Stimulated activated CD8-positive, alpha-beta memory T cell treated with anti-CD3 and anti-CD28 coated beads, Interleukin-4, amount 100 ng/mL, for 4 hours (primary cell): ENCODE results near the gene LAPTM5.

ENCODE experiments used
- DNase-seq, 2 donors: peaks; one replicate each; pipeline ENCODE4 v3.0.0-alpha.2; 2020; ENCODE audit warnings: low read depth in 2 of 2, low spot score in 1 of 2

The LAPTM5 gene

DNA sequence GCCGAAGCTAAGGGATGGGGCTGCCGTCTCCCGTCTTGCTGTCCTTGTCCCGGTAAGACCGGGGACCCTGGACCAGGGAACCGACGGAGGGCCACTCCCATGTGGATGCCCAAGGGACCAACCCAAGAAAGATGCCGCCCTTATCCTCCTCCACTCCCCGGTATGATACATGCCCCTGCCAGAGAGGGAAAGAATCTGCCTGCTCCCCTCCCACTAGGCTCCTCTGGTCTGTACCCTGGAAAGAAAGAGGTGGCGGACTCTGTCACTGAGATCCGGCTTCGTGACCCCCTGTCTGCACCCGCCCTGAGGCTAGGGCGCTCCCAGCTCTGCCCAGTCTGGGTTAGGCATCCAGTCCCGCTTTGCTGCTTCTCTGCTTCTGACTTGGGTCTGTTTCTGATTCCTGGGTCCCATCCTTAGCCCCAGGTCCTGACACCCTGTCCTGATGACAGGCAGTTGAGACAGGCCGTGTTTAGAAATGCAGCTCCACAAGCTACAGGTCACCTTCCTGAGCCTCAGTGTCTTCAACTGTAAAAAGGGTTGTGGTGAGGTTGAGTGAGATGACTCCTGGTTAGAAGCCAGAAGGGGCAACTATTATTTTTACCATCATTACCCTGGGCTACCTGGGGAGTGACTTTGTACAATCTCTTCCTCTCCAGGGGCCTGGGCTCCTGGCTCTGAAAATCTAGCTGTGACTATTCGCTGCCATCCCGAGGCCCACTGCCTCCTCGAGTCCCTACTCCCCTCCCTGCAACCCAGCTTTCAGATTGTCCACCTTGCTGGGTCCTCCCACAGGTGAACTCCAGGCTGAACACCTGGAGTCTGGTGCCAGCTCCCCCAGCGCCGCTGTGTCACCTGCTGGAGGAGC, 37.9 kb downstream of the LAPTM5 start:
- no peak for DNase-seq

DNA sequence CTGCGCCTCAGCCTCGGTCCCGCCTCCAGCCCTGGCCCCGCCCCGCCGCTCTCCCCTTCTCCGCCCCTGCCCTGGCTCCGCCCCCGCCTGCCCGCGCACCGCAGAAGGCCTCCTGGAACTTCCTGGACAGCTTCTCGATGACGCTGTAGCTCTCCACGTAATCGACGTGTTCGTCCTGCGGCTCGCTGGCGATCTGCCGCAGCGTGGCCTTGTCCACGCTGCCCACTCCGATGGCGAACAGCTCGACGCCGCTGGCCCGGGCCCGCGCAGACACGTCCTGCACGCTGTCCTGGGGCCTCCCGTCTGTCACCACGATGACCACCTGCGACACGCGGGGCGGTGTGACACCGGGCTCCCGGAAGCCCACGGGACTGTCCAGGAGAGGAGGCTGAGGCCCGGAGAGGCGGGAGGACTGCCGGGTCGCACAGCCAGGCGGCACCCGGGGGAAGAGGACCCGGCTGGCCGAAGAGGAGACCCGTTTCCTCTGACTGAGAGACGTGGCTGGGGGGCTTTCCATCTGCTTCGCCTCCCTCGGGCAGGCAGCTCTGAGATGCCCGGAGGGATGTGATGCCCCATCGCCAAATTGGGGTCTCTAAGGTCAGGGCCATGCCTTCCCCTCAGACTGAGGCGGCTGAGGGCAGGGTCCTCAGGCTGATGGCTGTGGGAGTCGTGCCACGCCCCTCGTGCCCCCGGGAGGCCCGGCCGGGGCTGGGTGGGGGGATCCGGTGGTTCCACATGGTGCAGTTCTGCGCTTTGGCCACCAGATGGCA, 38.8 kb downstream of the LAPTM5 start:
- peak; percentile 71 for DNase-seq

DNA sequence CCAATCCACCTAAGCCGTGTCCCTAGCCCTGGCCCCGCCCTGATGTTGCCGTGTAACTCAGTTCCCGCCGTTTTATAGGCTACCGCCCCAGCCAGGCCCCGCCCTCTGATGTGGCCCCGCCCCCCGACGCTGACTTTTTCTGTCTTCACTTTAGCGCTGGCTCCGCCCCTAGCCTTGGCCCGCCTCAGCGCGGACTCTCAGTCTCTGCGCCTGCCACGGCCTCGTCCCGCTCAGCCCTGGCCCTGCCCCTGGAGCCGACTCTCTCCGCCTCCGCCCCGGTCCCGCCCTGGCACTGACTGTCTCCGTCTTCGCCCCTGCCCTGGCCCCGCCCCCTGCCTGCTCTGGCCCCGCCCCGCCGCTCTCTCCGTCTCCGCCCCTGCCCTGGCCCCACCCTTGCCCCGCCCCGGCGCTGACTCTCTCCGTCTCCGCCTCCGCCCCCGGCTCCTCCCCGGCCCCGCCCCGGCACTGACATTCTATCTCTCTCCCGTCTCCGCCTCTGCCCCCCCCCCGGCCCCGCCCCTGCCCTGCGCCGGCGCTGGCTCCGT, 39.4 kb downstream of the LAPTM5 start:
- peak; percentile 99 for DNase-seq

DNA sequence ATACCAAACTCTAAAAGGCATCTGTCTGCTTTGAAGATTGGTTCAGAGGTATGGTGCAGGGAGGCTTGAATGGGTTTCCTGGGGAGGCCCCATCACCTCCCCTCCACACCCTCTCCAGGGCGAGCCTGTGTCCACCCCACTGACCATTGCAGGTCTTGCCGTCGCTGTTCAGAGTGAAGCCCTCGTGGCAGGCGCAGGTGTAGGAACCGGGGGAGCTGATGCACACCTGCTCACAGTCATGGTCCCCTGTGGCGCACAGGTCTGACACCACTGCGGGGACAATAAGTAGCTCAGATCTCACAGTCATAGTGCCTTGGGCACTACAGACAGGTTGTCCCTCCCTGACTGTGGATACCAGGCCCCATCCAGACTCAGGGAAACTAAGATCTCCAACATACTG, 40.9 kb downstream of the LAPTM5 start:
- DNase-seq: no peak

DNA sequence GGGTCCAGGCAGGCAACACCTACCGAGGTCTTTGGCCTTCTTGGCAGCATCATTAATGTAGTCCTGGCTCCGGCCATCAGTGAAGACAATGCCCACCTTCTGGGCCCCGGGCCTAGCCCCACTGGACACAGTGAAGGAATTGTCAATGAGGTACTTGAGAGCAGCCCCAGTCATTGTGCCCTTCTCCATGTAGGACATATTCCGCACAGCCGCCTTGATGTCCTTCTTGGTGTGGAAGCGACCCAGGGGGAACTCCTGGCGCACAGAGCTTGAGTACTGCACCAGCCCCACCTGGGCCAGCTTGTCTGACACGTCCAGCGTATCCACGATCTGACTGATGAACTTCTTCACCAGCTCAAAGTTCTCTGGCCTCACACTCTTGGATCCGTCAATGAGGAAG, 41.7 kb downstream of the LAPTM5 start:
- DNase-seq: no peak

DNA sequence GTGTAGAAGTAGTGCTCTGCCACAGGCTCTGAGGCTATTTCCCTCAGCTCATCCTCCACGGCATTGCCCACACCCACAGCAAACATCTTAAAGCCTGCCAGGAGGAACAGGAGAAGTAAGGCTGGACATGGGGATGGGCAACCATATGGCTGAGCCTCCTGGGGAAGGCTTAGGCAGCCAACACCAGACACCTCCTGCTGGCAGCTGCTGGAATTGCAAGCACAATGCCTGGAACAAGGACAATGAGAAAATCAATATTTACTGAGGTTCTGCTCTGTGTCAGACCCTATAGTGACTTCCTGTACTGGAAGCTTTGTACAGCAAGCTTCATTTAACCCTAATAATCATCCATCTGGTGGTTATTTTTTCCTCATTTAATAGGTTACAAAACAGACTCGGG, 42.4 kb downstream of the LAPTM5 start:
- DNase-seq: no peak

DNA sequence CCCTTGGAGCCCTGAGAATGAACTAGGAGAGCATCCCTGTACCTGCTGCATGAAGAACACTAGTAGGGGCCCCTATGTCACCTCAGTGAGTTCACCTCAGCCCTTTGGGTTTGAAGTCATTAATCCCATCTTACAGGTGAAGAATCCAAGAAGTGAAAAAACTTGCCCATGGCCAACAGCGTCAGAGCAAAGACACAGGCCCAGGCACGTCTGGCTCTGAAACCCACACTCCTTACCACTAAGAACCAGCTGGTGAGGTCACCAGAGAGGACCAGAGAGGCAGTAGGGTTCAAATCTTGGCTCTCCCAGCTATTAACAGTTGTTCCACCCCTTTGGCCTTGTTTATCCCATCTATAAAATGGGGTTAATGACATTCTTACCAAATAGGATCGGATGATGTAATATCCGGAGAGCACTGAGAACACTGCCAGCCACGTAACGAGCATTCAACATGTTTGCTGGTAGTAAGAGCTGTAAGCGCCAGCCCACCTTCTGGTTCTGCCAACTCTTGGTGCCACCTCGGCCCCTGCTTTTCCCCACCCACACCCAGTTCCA, 43.0 kb downstream of the LAPTM5 start:
- no peak for DNase-seq

DNA sequence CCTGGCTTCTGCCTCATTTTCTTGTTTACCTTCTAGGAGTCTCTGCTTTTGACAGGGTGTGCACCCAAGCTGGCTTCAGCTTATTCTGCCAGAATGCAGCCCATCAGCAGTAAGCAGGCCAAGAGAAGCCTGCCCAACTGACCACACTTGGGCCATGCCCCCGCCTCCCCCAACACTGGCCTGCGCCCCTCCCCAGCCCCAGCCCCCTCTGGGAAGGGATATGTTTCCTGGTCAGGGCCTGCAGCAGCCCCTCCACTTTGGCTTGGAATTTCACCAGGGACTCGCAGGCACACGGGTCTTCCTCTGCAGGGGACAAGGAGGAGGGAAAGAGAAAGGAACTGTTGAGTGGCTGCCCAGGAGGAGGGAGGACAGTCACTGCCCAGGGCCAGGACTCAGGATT, 43.5 kb downstream of the LAPTM5 start:
- no peak for DNase-seq

DNA sequence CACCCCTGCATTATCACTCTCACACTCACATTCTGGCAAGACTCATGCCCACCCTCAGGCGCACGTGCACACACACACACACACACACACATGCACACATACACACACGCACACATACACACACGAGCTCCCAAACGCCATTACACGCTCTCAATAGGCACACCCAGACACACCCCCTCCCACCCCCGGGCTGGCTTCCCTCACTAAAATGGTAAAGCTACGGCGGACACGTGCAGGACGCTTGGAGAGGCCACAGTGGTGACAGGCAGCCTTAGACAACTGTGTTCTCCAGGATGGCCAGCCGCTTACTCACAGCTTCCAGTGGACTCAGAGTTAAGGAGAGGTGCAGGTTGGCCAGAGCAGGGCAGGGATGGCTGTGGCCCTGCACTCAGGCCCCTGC, 44.3 kb downstream of the LAPTM5 start:
- no peak for DNase-seq

DNA sequence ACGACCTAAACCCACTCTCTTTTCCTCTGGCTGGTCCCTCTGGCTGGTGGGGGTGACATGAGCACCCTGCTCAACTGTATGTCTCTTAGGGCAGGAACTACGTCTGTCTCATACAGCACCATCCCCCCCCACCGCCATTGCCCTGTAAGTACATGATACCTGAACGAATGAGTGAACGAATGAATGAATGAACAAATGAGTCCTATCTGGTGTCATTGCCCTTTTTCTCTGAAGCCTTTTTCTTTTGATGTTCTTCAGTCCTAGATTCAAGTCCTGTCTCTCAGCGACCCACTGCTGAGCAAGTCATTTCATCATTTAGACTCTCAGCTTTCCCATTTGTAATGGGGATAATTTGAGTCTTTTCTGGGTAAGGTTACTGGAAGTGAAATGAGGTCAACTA, 45.0 kb downstream of the LAPTM5 start:
- DNase-seq: no peak

DNA sequence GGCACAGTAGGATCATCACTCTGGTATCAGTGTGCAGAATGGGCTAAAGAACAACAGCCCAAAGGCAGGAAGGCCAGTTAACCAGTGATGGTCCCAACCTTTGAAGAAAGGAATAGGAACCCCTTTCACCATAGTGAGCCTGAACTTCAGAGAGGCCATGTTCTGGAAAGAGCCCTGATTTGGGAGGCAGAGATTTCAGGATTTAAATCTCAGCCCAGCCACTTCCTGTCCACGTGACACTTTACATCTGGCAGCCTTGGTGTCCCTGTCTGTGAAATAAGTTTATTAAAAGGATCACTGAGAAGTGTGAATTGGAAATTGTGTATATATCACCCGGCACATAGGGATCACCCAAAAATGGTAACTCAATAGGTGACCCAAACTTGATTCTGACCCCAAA, 47.2 kb downstream of the LAPTM5 start:
- DNase-seq: no peak

DNA sequence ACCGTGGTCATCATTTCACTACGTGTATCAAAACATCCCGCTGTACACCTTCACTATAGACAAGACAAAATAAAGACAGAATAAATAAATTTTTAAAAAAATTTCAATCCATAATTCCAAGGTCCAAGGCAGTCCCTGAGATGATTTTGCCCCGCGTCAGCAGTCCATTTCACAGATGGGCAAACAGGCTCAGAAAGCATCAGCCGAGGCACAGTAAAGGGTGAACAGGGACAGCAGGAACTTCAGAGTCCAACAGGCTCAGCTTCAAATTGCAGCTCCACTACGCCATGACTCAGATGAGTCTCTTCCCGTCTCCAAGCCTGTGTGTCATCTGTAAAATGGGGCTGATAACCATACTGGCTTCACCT, 49.2 kb downstream of the LAPTM5 start:
- no peak for DNase-seq

DNA sequence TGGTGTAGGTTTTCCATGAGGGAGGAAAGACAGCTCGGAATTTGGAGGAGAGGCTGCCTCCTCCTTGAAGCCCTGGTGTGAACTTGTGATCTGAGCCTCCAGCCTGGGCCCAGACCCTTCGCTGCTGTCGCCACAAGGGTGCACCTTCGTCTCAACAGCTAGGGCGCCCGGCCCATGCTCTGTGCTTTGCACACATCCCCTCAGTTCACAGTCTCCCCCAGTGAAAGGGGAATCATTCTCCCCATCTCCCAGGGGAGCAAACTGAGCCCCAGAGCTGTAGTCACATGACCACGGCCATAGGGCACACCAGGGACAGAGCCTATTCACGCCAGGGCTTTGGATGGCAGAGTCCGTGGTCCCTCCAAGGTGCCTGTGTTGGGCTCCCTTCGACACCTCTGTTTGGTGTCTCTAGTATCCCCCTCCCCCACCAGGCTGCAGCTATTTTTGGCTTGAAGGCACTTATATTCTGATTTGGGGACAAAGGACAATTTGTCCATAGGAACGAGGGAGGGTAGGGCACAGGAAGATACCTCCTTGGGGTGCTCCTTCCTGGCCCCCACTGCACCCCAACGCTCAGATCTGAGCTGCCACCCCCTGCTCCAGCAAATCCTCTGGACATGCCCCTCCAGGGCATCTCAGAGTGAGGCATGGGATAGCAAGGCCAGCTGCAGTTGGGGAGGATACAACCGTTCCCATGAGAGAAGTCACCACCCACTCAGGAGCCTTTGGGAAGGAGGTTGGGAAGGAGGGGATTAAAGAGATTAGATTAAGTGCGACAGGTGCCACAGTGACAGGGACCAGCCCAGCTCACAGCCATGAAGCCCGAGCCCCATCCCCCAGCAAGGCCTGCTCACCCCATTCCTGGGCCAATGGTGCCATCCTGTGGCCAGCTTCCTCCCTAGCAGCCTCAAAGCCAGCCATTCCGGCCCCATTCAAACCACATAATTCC, 49.9 kb downstream of the LAPTM5 start:
- DNase-seq: peak in 1 of 2 donors; percentile 23

DNA sequence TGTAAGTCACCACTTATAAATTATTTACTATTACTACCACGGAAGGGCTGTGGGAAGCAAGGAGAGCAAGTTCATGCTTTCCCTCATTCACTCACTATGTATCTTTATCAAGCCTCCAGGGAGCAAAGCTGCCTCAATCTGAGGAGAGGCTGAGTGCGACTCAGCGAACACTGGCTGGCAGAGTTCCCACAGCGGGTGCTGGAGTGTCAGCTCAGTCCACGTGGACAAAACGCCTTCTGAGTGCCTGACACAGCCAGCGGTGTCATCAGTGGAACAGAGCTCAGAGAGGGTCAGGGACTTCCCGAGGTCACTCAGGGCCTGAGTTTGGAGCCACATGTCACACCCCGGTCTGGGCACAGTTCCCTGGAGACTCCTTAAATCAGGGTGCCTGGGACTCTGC, 51.0 kb downstream of the LAPTM5 start:
- no peak for DNase-seq

DNA sequence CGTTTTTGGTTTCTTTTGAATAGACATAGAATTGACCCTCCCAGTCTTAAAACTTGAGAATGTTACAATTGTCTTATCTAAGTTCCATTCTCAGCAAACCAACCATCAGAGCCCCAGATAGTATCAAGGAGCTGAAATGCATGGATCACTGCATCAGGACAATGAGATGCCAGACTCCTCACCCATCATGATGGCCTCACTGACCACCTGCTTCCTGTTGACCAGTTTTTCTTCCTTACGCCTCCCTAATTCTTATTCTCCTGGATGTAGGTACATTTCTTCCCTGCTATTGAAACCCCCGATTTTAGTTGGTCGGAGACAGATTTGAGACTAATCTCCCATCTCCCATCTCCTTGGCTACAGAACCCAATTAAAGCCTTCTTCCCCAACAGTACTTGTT, 51.9 kb downstream of the LAPTM5 start:
- no peak for DNase-seq

DNA sequence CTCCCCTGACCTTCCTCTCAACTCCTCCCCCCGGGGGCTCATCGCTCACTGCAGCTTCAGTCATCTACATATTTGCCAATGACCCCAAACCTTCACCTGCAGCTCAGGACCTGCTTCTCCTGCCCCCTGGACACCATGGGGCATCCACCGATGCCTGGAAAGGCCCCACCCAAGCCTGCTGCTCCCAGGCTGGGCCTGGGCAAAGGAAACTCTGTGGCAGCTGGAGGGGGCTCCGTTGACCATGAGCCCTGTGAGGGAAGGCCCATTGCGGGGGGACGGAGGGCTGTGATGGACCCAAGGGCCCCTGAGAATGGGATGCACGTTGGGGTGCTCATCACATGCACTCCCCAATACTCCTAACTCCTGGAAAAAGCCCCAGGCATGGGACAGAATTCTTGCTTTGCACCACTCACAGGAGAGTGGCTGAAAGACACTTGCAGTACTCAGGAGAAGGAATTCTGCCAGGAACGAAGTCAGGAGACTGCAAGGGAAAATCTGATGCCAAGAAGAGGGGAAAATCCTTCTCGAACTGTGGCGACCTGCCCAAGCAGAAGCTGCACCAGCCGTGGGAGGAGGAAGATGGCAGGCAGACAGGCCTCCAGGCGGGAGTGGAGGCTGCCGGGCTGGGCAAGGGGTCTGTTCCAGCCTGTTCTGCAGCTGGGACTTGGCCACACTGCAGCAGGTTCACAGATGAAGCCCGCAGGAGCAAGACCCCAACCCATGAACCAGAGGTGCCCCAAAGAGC, 52.6 kb downstream of the LAPTM5 start:
- no peak for DNase-seq

DNA sequence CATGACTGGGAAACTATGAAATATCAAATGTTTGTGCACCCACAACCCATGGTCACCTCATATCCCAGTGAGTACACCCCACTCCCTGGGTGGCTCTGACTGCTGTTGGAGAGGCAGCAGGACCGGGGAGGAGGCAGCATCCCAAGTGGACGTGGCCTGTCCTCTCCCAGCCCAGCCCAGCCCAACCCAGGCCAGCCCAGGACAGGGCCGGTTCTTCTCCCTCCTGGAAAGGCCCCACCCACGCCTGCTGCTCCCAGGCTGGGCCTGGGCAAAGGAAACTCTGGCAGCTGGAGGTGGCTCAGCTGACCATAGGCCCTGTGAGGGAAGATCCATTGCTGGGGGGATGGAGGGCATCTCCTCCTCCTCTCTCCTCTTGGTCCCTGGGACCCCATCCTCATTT, 53.3 kb downstream of the LAPTM5 start:
- no peak for DNase-seq

DNA sequence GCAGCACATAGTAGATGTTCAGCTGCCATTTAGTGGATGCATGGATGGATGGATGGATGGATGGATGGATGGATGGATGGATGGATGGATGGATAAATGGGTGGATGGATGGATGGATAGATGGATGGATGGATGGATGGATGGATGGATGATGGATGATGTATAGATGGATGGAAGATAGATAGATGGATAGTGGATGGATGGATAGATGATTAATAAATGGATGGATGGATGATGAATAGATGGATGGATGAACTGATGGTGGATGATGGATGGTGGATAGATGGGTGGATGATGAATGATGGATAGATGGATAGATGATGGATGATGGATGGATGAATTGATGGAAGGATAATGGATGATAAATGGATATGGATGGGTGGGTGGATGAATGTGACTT, 54.8 kb downstream of the LAPTM5 start:
- DNase-seq: no peak

DNA sequence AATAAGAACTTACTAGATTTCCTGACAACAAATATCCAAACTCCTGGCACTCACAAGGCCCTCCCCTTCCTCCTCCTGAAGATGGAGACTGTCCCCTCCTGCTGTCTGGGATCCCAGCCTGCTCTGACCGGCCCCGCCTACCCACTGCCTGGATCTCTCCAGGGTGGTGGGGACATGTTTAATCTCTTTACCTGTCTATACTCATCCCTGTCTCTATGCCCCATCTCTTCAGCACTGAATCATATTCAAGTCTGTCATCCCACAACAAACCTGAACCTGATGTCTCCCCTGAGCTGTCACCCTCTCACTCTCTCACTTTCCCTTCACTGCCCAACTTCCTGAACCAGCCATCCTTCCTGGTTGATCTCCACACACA, 56.3 kb downstream of the LAPTM5 start:
- no peak for DNase-seq

DNA sequence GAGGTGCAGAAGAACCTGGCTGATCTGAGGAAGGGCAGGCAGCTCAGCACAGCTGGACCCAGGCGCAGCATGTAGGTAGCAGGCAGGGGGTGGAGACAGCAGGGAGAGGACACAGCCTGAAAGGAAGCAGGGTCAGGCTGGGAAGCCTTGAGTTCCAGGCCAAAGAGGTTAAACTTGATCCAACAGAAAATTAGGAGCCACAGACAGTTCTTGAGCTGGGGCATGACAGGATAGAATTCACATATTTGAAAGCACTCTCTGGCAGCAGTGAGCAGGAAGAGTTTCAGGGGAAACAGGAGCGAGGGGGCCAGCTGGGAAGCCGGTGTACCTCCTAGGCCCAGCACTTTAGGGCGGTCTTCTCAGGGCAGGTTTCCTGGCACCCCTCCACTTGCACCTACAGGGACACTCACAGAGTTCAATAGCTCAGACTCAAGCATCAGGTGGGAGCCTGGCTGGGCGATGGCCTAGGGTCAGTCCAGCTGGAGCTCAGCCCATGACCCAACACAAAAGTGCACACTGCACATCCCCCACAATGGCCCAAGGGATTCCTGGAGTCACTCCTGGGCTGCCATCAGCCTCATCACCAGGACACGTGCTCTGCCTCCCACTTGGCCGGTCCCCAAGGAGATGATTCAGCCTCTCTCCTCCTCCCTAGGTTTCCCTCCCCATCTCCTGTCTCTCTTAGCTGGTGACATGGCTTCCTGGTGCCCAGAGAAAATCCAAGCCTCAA, 56.9 kb downstream of the LAPTM5 start:
- DNase-seq: no peak
